22Rv1 (cell line): ENCODE data around the gene ZC3H7B.

Experiments used
- ZFX ChIP-seq: fragments of 450-650 bp; IDR thresholded peaks from 2 replicates; pipeline ENCODE4 v1.6.1; 2017; ENCODE audit warnings: antibody characterized with exemption, borderline replicate concordance
- TF ChIP-seq, protein P1 (sequence below): fragments of 450-650 bp; IDR thresholded peaks from 2 replicates; pipeline ENCODE4 v1.5.1; 2017; ENCODE audit warnings: mild to moderate bottlenecking

DNA sequence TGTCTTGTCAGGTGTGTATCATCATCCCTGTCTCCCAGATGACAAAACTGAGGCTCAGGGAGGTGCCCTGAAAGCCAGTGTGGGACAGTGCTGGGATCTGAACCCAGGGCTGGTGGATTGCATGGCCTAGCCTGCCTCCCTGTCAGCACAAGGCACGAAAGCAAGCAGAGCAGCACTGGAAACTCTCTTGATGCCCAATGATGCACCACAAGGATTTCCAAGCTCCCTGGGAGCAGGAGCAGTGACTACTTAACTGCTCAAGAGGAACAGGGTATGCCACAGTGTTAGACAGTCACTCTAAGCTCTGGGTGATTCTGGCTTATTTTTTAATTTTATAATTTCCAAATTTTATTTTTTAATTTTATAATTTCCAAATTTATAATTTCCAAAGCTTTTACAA lies 9.0 kb downstream of the ZC3H7B start:
- TF ChIP-seq, protein P1, sequence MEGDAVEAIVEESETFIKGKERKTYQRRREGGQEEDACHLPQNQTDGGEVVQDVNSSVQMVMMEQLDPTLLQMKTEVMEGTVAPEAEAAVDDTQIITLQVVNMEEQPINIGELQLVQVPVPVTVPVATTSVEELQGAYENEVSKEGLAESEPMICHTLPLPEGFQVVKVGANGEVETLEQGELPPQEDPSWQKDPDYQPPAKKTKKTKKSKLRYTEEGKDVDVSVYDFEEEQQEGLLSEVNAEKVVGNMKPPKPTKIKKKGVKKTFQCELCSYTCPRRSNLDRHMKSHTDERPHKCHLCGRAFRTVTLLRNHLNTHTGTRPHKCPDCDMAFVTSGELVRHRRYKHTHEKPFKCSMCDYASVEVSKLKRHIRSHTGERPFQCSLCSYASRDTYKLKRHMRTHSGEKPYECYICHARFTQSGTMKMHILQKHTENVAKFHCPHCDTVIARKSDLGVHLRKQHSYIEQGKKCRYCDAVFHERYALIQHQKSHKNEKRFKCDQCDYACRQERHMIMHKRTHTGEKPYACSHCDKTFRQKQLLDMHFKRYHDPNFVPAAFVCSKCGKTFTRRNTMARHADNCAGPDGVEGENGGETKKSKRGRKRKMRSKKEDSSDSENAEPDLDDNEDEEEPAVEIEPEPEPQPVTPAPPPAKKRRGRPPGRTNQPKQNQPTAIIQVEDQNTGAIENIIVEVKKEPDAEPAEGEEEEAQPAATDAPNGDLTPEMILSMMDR, result no peak
- TF ChIP-seq ZFX, result no peak
